Left kidney (tissue), 2 donors: Measurements from ENCODE around the gene OR3A2. TPM values are rescaled to one million over a fixed set of nuclear protein-coding genes. Genes with fewer than 3 reads are reported as not detected.
"Not testable (repeated sequence)": the region's sequence is repeated elsewhere in the genome, so short reads cannot be mapped to it uniquely, and the experiment has no call there.

Experiments used
- DNase-seq: peaks from one replicate; pipeline ENCODE4 v3.0.0-alpha.2; 2013
- polyA plus RNA-seq: library from polyadenylated mRNA; unstranded; fragments of 120-200 nt; gene quantifications from one replicate; pipeline ENCODE4 v1.2.1, GENCODE V29; 2013; ENCODE audit not compliant: insufficient read length

The OR3A2 gene
- polyA plus RNA-seq, 1 donor: 0.70 TPM

GRCh38 chr17:3293548-3293947, 92.6 kb downstream of the OR3A2 start:
- DNase-seq: not testable (repeated sequence)

GRCh38 chr17:3282901-3283300, 103.2 kb downstream of the OR3A2 start:
- DNase-seq: no peak

GRCh38 chr17:3276126-3276525, 110.0 kb downstream of the OR3A2 start:
- DNase-seq: no peak

GRCh38 chr17:3271072-3271848, 114.8 kb downstream of the OR3A2 start:
- no peak for DNase-seq

GRCh38 chr17:3260600-3260999, 125.5 kb downstream of the OR3A2 start:
- no peak for DNase-seq

- no peak for DNase-seq
Observed at GRCh38 chr17:3260163-3260562, 125.9 kb downstream of the OR3A2 start.

- no peak for DNase-seq
Observed at GRCh38 chr17:3256575-3256974, 129.5 kb downstream of the OR3A2 start.

- not testable (repeated sequence) for DNase-seq
Observed at GRCh38 chr17:3249013-3249412, 137.1 kb downstream of the OR3A2 start.

- not testable (repeated sequence) for DNase-seq
Observed at GRCh38 chr17:3244841-3245240, 141.3 kb downstream of the OR3A2 start.

GRCh38 chr17:3241044-3241443, 145.1 kb downstream of the OR3A2 start:
- not testable (repeated sequence) for DNase-seq

- DNase-seq: not testable (repeated sequence)
Observed at GRCh38 chr17:3238685-3239084, 147.4 kb downstream of the OR3A2 start.

- not testable (repeated sequence) for DNase-seq
Observed at GRCh38 chr17:3232300-3232699, 153.8 kb downstream of the OR3A2 start.

Other genes with a start within 250 kb of the OR3A2 start
- gene OR1A2, start 188.8 kb downstream of the OR3A2 start, polyA plus RNA-seq: not detected
- gene OR1A1, start 178.6 kb downstream of the OR3A2 start, polyA plus RNA-seq: 0.08 TPM
- 0.08 TPM for gene OR3A1, start 87.9 kb downstream of the OR3A2 start, polyA plus RNA-seq
- not detected for gene OR1E1, start 12.1 kb upstream of the OR3A2 start, polyA plus RNA-seq
- 0.10 TPM for gene OR3A3, start 25.1 kb upstream of the OR3A2 start, polyA plus RNA-seq
- gene OR1E2, start 47.5 kb upstream of the OR3A2 start, polyA plus RNA-seq: not detected
- 0.15 TPM for gene SPATA22, start 85.5 kb upstream of the OR3A2 start, polyA plus RNA-seq
- gene ASPA, start 89.7 kb upstream of the OR3A2 start, polyA plus RNA-seq: 33.2 TPM
- 1.1 TPM for gene TRPV3, start 171.5 kb upstream of the OR3A2 start, polyA plus RNA-seq
- 13.0 TPM for gene TRPV1, start 223.1 kb upstream of the OR3A2 start, polyA plus RNA-seq
- 18.7 TPM for gene SHPK, start 249.9 kb upstream of the OR3A2 start, polyA plus RNA-seq